ENCODE measurements around the gene CCR3.

DNA sequence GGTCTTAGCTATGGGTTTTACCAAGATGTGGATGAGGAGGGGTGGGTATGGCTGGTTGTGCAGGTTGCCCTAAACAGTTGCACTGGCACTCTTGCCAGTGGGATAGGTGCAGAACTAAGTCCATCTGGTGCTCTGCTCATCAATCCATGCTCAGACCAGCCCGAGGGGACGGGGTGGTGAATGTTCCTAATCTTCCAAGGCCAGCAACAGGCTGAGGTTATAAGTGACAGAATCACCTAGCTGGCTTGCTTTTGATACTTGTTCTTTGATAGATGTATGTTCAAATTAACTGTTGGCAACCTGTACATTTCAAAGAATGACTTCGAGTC, 58.2 kb downstream of the CCR3 start:
- TF ChIP-seq, protein P1, sequence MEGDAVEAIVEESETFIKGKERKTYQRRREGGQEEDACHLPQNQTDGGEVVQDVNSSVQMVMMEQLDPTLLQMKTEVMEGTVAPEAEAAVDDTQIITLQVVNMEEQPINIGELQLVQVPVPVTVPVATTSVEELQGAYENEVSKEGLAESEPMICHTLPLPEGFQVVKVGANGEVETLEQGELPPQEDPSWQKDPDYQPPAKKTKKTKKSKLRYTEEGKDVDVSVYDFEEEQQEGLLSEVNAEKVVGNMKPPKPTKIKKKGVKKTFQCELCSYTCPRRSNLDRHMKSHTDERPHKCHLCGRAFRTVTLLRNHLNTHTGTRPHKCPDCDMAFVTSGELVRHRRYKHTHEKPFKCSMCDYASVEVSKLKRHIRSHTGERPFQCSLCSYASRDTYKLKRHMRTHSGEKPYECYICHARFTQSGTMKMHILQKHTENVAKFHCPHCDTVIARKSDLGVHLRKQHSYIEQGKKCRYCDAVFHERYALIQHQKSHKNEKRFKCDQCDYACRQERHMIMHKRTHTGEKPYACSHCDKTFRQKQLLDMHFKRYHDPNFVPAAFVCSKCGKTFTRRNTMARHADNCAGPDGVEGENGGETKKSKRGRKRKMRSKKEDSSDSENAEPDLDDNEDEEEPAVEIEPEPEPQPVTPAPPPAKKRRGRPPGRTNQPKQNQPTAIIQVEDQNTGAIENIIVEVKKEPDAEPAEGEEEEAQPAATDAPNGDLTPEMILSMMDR (IDR thresholded peaks at IDR 0.05), result no peak
- TF ChIP-seq ZFX (IDR thresholded peaks at IDR 0.05; ENCODE audit: borderline replicate concordance), result no peak
